H9 (cell line): ENCODE results near the gene NPHS1. TPM values are rescaled to one million over a fixed set of nuclear protein-coding genes. Genes with fewer than 3 reads are reported as not detected.

Source experiments
- DNase-seq: peaks from one replicate; pipeline ENCODE4 v3.0.0-alpha.2; 2017
- H2AFZ ChIP-seq: one replicate; pipeline ENCODE4 v1.6.1; 2013; ENCODE audit warnings: mild to moderate bottlenecking, low read length, control low read depth, moderate library complexity
- H2AK5ac ChIP-seq: 2 replicates; pipeline ENCODE4 v1.6.1; 2013; ENCODE audit warnings: low read length, control low read depth, mixed read lengths; ENCODE audit not compliant: insufficient read length
- H2BK120ac ChIP-seq: one replicate; pipeline ENCODE4 v1.6.1; 2013; ENCODE audit warnings: low read depth, mild to moderate bottlenecking, low read length, control low read depth, inconsistent platforms; ENCODE audit not compliant: poor library complexity, severe bottlenecking
- H2BK12ac ChIP-seq: 2 replicates; pipeline ENCODE4 v1.6.1; 2013; ENCODE audit warnings: low read length, control low read depth, mixed read lengths, low read depth; ENCODE audit not compliant: insufficient read length
- H2BK15ac ChIP-seq: 2 replicates; pipeline ENCODE4 v1.6.1; 2013; ENCODE audit warnings: low read depth, low read length, control low read depth
- H2BK20ac ChIP-seq: one replicate; pipeline ENCODE4 v1.6.1; 2013; ENCODE audit warnings: low read depth, mild to moderate bottlenecking, low read length, control low read depth, inconsistent platforms; ENCODE audit not compliant: poor library complexity, severe bottlenecking
- H2BK5ac ChIP-seq: 2 replicates; pipeline ENCODE4 v1.6.1; 2013; ENCODE audit warnings: low read length, control low read depth, mixed read lengths; ENCODE audit not compliant: insufficient read length
- H3K14ac ChIP-seq: 2 replicates; pipeline ENCODE4 v1.6.1; 2013; ENCODE audit warnings: low read length, control low read depth; ENCODE audit not compliant: insufficient read depth
- H3K18ac ChIP-seq: 2 replicates; pipeline ENCODE4 v1.6.1; 2013; ENCODE audit warnings: low read depth, mild to moderate bottlenecking, mixed read lengths, low read length, control low read depth; ENCODE audit not compliant: insufficient read length
- H3K23ac ChIP-seq: 2 replicates; pipeline ENCODE4 v1.6.1; 2013; ENCODE audit warnings: low read length, control low read depth, mixed read lengths, low read depth; ENCODE audit not compliant: insufficient read length
- H3K23me2 ChIP-seq: 2 replicates; pipeline ENCODE4 v1.6.1; 2013; ENCODE audit warnings: low read depth, mild to moderate bottlenecking, mixed read lengths, low read length, control low read depth; ENCODE audit not compliant: insufficient read length, poor library complexity, severe bottlenecking
- H3K27ac ChIP-seq: 2 replicates; pipeline ENCODE4 v1.5.1; 2013; ENCODE audit warnings: low read length, control low read depth, mixed read lengths, low read depth; ENCODE audit not compliant: insufficient read length
- H3K27me3 ChIP-seq: 2 replicates; pipeline ENCODE4 v1.6.1; 2013; ENCODE audit warnings: low read length, control low read depth, inconsistent platforms; ENCODE audit not compliant: insufficient read depth
- H3K4ac ChIP-seq: 2 replicates; pipeline ENCODE4 v1.6.1; 2013; ENCODE audit warnings: low read depth, mild to moderate bottlenecking, control low read depth, inconsistent platforms, low read length, moderate library complexity
- H3K4me1 ChIP-seq: 2 replicates; pipeline ENCODE4 v1.6.1; 2013; ENCODE audit warnings: low read length, control low read depth, inconsistent platforms; ENCODE audit not compliant: insufficient read depth
- H3K4me2 ChIP-seq: 2 replicates; pipeline ENCODE4 v1.6.1; 2013; ENCODE audit warnings: low read length, control low read depth, mixed read lengths; ENCODE audit not compliant: insufficient read length, insufficient read depth
- H3K56ac ChIP-seq: 2 replicates; pipeline ENCODE4 v1.6.1; 2013; ENCODE audit warnings: low read depth, mild to moderate bottlenecking, mixed read lengths, low read length, control low read depth; ENCODE audit not compliant: insufficient read length
- H3K79me1 ChIP-seq: 2 replicates; pipeline ENCODE4 v1.6.1; 2013; ENCODE audit warnings: low read depth, mild to moderate bottlenecking, moderate library complexity, low read length, control low read depth, inconsistent platforms; ENCODE audit not compliant: insufficient read depth, poor library complexity, severe bottlenecking
- H3K79me2 ChIP-seq: 2 replicates; pipeline ENCODE4 v1.6.1; 2013; ENCODE audit warnings: low read length, control low read depth, inconsistent platforms; ENCODE audit not compliant: insufficient read depth
- H3K9ac ChIP-seq: 2 replicates; pipeline ENCODE4 v1.6.1; 2013; ENCODE audit warnings: low read length, control low read depth, mixed read lengths; ENCODE audit not compliant: insufficient read length; ENCODE audit errors: extremely low read depth
- H3K9me3 ChIP-seq: one replicate; pipeline ENCODE4 v1.6.1; 2013; ENCODE audit warnings: low read depth, low read length, inconsistent platforms; ENCODE audit not compliant: control insufficient read depth
- H3T11ph ChIP-seq: one replicate; pipeline ENCODE4 v1.6.1; 2013; ENCODE audit warnings: mild to moderate bottlenecking, low read length, control low read depth, inconsistent platforms
- H4K20me1 ChIP-seq: one replicate; pipeline ENCODE4 v1.6.1; 2013; ENCODE audit not compliant: control insufficient read depth, insufficient read length, insufficient read depth
- H4K5ac ChIP-seq: 2 replicates; pipeline ENCODE4 v1.6.1; 2013; ENCODE audit warnings: low read depth, mild to moderate bottlenecking, mixed read lengths, low read length, control low read depth; ENCODE audit not compliant: insufficient read length
- H4K8ac ChIP-seq: replicated peaks from 2 replicates; pipeline ENCODE4 v1.6.1; 2013; ENCODE audit warnings: low read length, control low read depth, mixed read lengths, low read depth; ENCODE audit not compliant: insufficient read length
- H4K91ac ChIP-seq: 2 replicates; pipeline ENCODE4 v1.6.1; 2013; ENCODE audit warnings: low read depth, mild to moderate bottlenecking, moderate library complexity, mixed read lengths, low read length, control low read depth; ENCODE audit not compliant: insufficient read length
- H3K27ac Mint-ChIP-seq, 3 experiments: 2 replicates in 2 of 3; 3 replicates in 1 of 3; pipeline ENCODE4 v1.8.0; 2020 to 2021; ENCODE audit warnings: mixed read lengths in 3 of 3, mild to moderate bottlenecking in 1 of 3, moderate library complexity in 1 of 3
- H3K27me3 Mint-ChIP-seq: 2 replicates; pipeline ENCODE4 v1.8.0; 2021; ENCODE audit warnings: low read depth, mild to moderate bottlenecking, moderate library complexity, mixed read lengths
- H3K36me3 Mint-ChIP-seq, 3 experiments: 2 replicates in 2 of 3; 3 replicates in 1 of 3; pipeline ENCODE4 v1.8.0; 2020 to 2021; ENCODE audit warnings: low read depth in 3 of 3, mixed read lengths in 3 of 3; ENCODE audit not compliant: insufficient read depth in 1 of 3
- H3K4me1 Mint-ChIP-seq, 2 experiments: 2 replicates each; pipeline ENCODE4 v1.8.0; 2020; ENCODE audit warnings: mixed read lengths in 2 of 2
- H3K4me3 Mint-ChIP-seq, 2 experiments: 2 replicates in 1 of 2; 3 replicates in 1 of 2; pipeline ENCODE4 v1.8.0; 2020 to 2021; ENCODE audit warnings: mild to moderate bottlenecking in 2 of 2, mixed read lengths in 2 of 2, moderate library complexity in 1 of 2
- H3K9me3 Mint-ChIP-seq, 2 experiments: 2 replicates in 1 of 2; 3 replicates in 1 of 2; pipeline ENCODE4 v1.8.0; 2020; ENCODE audit warnings: mild to moderate bottlenecking in 2 of 2, mixed read lengths in 2 of 2, moderate library complexity in 1 of 2
- WGBS: extraction: QIAGEN DNeasy Blood & Tissue Kit; methylation state at CpG from one replicate; pipeline ENCODE4 v1.1.7; 2013; ENCODE audit warnings: missing lambda C conversion rate, low lambda C conversion rate, mixed read lengths; ENCODE audit not compliant: insufficient read length; ENCODE audit errors: extremely low coverage; 5-methylcytosine and 5-hydroxymethylcytosine counted together
- total RNA-seq: library from RNA; stranded (reverse); gene quantifications from 2 replicates; pipeline ENCODE4 v1.2.1, GENCODE V29; 2021
- TF ChIP-seq, protein P1 (sequence below): fragments of 200-600 bp; sonication (generic); conservative IDR thresholded peaks from 3 replicates; pipeline ENCODE4 v1.8.0; 2021; ENCODE audit warnings: antibody characterized with exemption, mild to moderate bottlenecking

Gene NPHS1
- total RNA-seq, 1 experiment from 2014 or later: 0.83 TPM

DNA sequence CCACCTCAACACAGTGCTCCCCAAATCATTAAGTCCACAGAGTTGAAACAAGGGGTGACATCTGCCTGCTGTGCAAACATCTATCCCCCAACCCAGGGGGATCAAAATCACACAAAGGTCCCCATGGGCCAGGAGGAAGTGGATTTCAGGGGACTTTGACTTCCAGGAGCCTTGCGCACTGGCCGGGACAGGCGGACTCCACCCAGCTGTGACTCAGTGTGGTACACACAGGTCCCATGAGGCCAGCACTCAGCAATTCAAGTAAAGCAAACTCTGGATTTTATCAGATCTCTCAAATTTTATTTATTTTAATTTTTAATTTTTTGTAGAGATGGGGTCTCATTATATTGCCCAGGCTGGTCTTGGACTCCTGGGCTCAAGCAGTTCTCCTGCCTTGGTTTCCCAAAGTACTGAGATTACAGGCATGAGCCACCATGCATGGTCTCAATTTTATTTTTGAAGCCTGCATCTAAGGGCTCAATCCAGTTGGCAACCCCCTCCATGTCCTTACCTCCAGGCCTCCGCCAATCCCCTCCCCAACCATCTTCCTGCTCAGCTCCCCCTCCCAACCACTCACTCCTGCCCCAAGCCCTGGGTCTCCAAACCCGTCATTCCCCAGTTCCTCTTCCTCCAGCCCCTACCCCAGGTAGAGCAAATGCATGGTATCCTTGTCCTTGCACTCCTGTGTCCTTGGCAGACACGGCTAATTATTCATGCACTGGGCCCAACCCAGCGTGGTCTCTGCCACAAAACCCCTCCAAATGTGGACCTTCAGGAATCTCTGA is 58.7 kb downstream of the NPHS1 start:
- Histone ChIP-seq H3K23me2 (peaks cover 5% of the 10 kb centered on the region), H2BK15ac (no peak overlapping the region), H3K9me3 (no peaks in the 10 kb centered on the region), H3K23ac (no peak overlapping the region), H2BK20ac (no peak overlapping the region), H2BK12ac (no peak overlapping the region), H3K27me3 (peaks cover 3% of the 10 kb centered on the region; the same call in 1 of the 2 replicates), H3K14ac (no peak overlapping the region), H4K20me1 (peaks cover 3% of the 10 kb centered on the region), H4K8ac (no peak overlapping the region), H3K79me2 (no peaks in the 10 kb centered on the region), H3K4me2 (no peak overlapping the region), H4K5ac (no peak overlapping the region), H3T11ph (no peak overlapping the region), H3K79me1 (no peaks in the 10 kb centered on the region), H2BK5ac (no peak overlapping the region), H3K9ac (no peak overlapping the region), H3K27ac (no peak overlapping the region), H4K91ac (no peak overlapping the region), H2AK5ac (no peak overlapping the region), H3K56ac (no peak overlapping the region), H3K4me1 (0 out of 2 replicates have a peak, but pooled peaks cover 2% of the 10 kb centered on the region), H3K4ac (no peak overlapping the region), H2AFZ (no peak overlapping the region), H2BK120ac (no peak overlapping the region), H3K18ac (no peak overlapping the region)
- Mint-ChIP-seq H3K27ac (0 out of 7 replicates have a peak overlapping the region, but pooled peaks of 1 of the 3 experiments have one; percentile 11), H3K27me3 (peaks cover 36% of the 10 kb centered on the region), H3K9me3 (no peaks in the 10 kb centered on the region), H3K4me1 (peaks cover 8 to 18% of the 10 kb centered on the region in 2 experiments), H3K36me3 (no peaks in the 10 kb centered on the region; a peak in 1 of 7 replicates), H3K4me3 (no peak overlapping the region)
- DNase-seq: no peak
- TF ChIP-seq, protein P1, sequence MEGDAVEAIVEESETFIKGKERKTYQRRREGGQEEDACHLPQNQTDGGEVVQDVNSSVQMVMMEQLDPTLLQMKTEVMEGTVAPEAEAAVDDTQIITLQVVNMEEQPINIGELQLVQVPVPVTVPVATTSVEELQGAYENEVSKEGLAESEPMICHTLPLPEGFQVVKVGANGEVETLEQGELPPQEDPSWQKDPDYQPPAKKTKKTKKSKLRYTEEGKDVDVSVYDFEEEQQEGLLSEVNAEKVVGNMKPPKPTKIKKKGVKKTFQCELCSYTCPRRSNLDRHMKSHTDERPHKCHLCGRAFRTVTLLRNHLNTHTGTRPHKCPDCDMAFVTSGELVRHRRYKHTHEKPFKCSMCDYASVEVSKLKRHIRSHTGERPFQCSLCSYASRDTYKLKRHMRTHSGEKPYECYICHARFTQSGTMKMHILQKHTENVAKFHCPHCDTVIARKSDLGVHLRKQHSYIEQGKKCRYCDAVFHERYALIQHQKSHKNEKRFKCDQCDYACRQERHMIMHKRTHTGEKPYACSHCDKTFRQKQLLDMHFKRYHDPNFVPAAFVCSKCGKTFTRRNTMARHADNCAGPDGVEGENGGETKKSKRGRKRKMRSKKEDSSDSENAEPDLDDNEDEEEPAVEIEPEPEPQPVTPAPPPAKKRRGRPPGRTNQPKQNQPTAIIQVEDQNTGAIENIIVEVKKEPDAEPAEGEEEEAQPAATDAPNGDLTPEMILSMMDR: no peak
- WGBS: no CpG with 5 or more reads among the region's 7 CpGs
